AG10803 (cell line): ENCODE results near the gene ARL5B.

Experiments
- DNase-seq: peaks from one replicate; pipeline ENCODE4 v3.0.0; 2010; ENCODE audit warnings: low read depth
- H3K4me3 ChIP-seq: 2 replicates; pipeline ENCODE4 v1.5.1; 2011; ENCODE audit warnings: mild to moderate bottlenecking, low read length, control low read depth
- CTCF ChIP-seq: conservative IDR thresholded peaks from 2 replicates; pipeline ENCODE4 v1.5.1; 2011; ENCODE audit warnings: mild to moderate bottlenecking, low read length, control low read depth, inconsistent platforms

Gene ARL5B

GRCh38 chr10:18650404-18650997 is 8.7 kb upstream of the ARL5B start:
- no peak for TF ChIP-seq CTCF
- no peak for DNase-seq
- H3K4me3 ChIP-seq, result peak overlapping the region; percentile 97

- DNase-seq, result peak; percentile 82
Measured at GRCh38 chr10:18651324-18652007, 7.8 kb upstream of the ARL5B start, which contains the start of gene NSUN6. NSUN6 (minus strand) TSS chr10:18651587; CDS start chr10:18651203, 384 bp downstream.

GRCh38 chr10:18653112-18653511 is 6.1 kb upstream of the ARL5B start:
- no peak for DNase-seq
- no peak for TF ChIP-seq CTCF
- H3K4me3 ChIP-seq, result no peak overlapping the region

More at GRCh38 chr10:18651324-18652007, 7.8 kb upstream of the ARL5B start, which contains the start of gene NSUN6:
- peak within 1 kb of the TSS; percentile 97 for H3K4me3 ChIP-seq
- no peak; the same call in 1 of the 2 replicates for TF ChIP-seq CTCF

GRCh38 chr10:18656724-18657123 is 2.5 kb upstream of the ARL5B start:
- no peak for TF ChIP-seq CTCF
- DNase-seq, result no peak

GRCh38 chr10:18658271-18659124 is 733 bp upstream of the ARL5B start:
- DNase-seq, result peak; percentile 72
- peak overlapping the region; percentile 93 for H3K4me3 ChIP-seq
- TF ChIP-seq CTCF, result no peak

More at GRCh38 chr10:18656724-18657123, 2.5 kb upstream of the ARL5B start:
- no peak overlapping the region for H3K4me3 ChIP-seq

GRCh38 chr10:18659819-18660535 is 746 bp downstream of the ARL5B start:
- TF ChIP-seq CTCF, result no peak
- peak overlapping the region; percentile 93 for H3K4me3 ChIP-seq
- peak; percentile 25 for DNase-seq
